OCI-M1 (cell line): ENCODE results near the gene LYL1.
"Not testable (repeated sequence)": the region's sequence is repeated elsewhere in the genome, so short reads cannot be mapped to it uniquely, and the experiment has no call there.

ENCODE experiments used
- DNase-seq: peaks from one replicate; lab custom pipeline; 2025; lab: John Stamatoyannopoulos, UW

Gene LYL1

DNA sequence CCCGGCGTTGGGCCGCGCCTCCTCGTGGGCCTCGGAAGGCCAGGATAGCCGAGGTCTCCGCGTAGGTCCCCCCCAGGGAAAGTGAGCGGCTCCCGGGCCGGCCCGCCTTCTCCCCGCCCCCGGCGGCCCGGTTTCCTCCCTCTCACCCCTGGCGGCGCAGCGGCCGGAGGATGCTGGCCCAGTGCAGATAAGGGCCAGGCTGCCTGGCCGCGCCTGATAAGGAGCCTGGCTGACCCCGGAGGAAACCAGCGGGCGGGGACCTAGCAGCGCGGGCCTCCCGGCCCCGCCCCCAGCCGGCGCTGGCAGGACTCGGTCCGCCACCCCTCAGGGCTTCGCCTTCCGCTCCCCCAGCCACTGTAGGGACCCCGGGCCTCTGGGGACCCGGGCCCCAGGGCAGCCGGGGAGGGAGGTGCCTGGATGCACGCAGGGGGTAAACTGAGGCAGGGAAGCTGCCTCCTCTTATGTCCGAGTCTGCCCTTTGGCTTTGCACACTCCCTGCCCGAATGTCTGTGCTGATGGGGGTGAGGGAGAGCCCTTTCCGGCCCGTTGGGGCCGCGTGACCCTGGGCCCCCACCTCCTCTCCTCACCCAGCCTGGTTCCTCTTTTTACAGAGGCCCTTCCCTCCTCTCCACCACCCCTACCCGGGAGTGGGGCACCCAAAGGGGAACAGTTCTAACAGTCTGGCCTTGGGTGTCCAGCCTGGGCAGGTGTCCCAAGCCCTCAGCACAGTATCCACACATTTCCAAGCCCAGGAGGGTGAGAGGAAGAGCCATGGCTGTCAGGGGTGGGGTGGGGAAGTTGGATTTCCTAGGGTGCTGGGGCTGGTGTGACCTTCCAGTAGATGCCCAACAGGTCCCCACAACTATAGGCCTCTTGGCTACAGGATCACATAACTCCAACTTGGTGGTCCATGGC, at the start of gene LYL1:
Gene LYL1, minus strand, starts transcription at position 193 of the 915 bp plus-strand sequence. CDS start 1,687 bp downstream, outside the sequence.
- peak; percentile 97 for DNase-seq

DNA sequence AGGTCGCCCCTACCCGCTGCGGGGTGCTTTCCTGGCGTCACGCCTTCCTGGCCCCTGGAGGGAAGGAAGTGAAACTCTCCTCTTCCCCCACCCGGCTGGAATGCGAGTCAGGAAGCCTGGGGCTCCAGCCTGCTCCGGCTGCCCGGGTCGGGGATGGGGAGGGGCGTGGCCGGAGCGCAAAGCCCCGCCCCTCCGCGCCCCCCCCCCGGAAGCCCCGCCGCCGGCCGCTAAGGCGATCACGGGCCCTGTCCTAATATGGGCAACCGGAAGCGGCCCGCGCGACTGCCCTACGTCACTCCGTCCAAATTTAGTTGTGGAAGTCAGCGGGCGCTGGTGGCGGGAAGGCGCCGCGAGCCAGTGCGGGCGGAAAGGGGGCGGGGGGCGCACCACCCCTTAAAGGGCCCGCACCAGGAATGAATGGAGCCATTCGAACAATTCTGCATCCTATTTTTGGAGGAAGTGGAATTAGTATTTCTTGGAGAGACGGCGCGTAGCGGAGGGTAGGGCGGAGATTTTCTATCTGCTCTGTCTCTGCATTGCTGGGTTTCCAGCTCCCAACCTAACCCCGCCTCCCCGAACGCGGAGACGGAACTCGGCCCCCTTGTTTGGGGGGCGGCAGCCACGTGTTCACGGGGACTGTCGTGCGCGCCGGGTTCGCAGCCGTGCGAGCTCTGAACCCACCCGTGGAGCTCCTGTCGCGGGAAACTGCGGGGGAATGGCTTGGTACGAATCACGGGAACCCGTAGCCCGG, 49.1 kb upstream of the LYL1 start:
- DNase-seq: peak; percentile 96

DNA sequence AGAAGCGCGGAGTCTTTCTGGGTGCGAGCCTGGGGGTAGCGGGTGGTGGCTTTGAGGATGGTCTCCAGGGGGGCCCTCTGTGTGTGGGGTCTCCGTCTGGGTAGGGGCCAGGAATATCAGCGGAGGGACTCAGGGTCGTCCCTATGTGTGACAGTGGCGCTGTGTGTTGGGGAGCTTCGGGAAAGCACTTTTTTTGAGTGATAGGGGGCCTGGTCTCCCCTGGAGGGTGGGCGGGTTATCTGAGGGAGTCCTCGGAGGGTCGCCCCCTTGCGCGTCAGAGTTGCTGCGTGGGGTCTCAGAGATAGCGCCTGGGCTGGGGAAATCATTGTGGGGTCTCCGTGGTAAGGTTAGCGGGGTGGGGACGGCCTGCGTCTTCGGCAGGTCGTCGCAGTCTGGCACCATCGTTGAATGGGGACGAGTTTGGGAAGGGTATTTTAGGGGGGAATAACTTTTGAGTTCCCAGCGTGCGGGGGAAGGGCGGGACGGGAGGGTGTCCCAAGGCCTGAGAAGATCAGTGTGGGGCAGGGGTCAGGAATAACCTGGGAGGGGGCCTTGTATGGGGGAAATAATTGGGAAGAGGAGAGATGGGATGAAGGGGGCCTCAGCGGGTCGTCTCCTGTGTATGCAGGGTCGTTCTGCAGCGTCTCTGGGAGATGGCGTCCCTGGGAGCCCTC, 48.4 kb upstream of the LYL1 start:
- DNase-seq: no peak

DNA sequence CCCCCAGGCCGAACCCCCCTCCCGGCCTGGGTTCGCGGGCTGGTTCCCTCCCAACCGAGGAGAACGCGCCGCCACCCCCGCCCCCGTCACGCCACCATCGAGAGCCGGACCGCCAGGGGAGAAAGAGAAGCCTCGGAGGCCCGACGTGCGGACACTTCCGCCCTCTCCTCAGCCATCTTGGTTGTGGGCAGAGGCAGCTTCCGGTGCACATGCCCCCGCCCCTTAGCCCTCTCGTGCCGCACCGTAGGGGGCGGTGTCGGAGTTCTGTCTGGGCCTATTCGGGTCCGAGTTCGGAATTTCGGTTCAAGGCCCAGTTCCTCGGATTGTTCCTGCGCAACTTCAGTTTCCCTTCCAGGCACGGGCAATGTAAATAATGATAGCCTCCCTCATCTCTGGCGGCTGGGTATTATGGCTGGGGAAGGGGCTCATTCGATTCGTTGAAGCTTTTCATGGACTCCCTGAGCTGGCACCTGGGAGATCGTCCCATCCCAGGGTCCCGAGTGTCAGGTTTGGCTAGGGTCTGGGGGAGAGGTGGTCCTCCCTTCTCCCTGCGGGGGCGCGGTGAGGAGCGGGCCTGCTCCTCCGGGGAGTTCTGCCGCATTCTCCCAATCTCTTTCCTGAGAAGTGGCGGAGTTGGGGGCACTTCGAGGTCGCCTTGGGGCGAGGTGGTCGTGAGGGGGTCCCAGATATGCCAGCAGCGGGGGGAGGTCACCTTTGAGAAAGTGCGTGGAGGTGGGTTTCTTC, 47.7 kb upstream of the LYL1 start, which contains the start of the genes IER2 and STX10:
Gene IER2, plus strand, starts transcription at position 225 of the 744 bp plus-strand sequence. CDS start 2,776 bp downstream, outside the sequence.
Gene STX10, minus strand, starts transcription at position 189 of the 744 bp plus-strand sequence. CDS start 202 bp downstream, outside the sequence.
- DNase-seq: peak; percentile 95

DNA sequence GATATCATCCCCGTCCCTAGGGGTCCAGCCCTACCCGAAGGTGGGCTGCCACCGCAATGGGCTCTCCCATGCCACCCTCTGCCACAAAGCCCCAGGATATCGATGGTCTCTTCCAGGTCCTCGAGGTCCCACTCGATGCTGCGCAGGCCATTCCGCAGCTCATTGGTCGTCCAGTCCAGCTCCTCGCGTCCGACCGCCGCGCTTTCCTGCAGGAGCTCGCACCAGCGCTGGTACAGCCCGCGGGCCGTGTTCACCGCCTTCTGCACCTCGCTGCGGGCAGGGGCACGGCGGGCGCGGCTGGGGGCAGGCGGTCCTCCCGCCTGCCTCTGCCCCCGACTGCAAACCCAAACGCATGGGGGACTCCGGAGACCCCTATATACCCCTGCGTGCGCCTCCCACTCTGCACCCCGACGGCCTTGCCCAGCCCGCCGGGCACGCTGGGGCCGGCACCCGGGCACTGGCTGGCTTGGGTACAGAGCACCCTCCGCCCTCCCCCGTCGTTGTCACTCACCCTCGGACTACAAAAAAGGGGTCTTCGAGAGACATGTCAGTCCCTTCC, 47.0 kb upstream of the LYL1 start:
- DNase-seq: peak; percentile 50

DNA sequence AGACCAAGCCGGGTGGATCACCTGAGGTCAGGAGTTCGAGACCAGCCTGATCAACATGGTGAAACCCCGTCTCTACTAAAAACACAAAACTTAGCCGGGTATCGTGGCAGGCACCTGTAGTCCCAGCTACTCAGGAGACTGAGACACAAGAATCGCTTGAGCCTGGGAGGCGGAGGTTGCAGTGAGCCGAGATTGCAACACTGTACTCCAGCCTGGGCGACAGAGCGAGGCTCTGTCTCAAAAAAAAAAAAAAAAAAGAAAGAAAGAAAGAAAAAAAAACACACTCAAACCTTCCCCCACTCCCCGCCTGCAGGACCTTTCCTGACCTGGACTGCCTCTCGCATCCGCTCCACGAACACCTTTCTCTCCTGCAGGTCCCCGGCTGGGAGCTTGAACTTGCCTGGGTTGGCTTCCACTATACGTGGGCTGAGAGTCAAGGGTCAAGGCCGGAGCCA, 46.5 kb upstream of the LYL1 start:
- DNase-seq: not testable (repeated sequence)

DNA sequence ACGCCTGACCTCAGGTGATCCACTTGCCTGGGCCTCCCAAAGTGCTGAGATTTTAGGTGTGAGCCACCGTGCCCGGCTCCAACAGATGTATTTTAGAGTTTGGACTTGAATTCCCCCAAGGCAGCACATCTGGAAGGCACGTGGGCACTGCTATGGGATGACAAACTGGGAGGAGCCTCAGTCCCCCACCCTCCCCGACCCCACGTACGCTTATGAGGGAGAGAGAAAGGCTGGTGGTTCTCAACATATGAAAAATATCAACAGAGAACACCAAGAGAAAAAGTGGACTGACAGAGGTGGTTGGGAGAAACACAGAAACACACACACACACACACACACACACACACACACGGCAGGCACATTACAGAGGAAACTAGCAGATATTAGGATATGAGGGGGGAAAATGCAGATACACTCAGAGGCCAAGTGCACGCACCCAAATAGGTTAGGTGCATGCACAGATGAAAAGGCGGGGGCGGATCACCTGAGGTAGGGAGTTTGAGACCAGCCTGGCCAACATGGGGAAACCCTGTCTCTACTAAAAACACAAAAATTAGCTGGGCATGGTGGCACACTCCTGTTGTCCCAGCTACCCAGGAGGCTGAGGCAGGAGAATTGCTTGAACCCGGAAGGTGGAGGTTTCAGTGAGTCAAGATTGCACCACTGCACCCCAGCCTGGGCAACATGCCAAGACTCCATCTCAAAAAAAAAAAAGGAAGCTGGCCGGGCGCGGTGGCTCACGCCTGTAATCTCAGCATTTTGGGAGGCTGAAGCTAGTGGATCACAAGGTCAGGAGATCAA, 44.3 kb upstream of the LYL1 start:
- DNase-seq: peak; percentile 68

DNA sequence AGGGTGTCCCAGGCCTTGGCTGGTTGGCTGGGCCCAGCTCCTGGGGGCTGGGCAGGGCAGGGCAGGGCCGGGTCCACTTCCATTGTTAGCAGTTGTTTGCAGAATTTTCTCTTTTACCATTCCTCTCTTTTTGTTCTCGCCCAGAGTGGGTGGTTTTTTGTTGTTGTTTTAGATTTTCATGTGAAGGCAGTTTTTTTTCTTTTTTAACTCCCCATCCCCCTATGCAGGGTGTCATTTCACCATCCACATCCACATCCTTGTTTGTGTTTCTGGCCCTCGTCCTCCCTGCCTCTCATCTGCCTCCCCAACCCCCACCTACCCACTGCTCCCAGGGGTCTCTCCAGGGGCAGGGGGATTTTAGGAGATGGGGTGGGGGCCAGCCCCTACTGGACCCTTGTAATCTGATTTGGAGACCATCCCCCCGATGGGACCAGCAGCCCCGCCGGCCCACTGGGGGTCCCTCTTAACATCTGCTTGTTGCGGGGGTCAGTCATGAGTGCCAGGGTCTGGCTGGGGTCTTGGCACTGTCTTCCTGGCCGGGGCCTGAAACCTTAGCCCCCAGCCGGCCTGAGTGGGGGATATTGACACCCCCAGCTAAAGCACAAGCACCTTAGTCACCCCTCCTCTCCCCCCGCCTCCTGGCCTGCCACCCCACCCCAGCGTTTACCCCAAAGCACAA, 37.1 kb upstream of the LYL1 start:
- no peak for DNase-seq

DNA sequence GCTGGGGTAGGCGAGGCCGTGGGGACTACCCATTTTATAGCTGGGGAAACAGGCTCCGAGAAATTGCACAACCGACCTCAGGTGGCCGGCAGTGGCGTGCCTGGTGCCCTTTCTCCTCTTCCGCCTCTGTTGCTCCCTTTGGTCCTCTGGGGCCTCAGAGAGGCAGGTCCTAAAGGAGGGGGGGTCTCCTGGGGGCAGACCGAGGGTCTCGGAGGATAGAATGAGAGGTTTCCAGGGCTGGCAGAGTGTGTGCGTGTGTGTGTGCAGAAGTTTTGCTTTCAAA, 36.2 kb upstream of the LYL1 start:
- DNase-seq: no peak

DNA sequence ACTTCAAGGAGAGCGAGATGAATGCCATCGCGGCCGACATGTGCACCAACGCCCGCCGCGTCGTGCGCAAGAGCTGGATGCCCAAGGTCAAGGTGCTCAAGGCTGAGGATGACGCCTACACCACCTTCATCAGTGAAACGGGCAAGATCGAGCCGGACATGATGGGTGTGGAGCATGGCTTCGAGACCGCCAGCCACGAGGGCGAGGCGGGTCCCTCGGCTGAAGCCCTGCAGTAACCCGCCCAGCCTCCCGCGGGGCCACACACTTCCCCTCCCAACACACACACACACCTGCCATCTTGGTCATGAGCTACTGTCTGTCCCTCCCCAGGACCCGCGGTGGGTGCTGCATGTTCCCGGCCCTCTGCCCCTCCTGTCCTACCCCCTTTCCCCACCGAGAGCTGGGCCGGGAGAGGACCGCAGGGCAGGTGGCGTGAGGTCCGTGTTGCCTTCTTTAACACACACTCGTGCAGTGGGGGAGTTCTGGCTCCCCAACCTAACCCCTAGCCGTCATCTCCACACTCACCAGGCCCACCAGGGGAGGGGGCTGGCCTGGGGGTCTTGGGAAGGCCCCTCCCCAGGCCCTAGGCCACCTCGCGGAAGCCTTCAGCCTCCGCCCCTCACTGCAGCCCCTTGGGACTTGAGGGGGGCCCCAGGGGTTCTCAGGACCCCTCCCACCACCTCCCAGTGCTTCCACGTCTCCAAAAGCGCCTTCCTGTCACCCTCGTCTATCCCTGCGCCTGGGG, 35.7 kb upstream of the LYL1 start:
- DNase-seq: no peak

DNA sequence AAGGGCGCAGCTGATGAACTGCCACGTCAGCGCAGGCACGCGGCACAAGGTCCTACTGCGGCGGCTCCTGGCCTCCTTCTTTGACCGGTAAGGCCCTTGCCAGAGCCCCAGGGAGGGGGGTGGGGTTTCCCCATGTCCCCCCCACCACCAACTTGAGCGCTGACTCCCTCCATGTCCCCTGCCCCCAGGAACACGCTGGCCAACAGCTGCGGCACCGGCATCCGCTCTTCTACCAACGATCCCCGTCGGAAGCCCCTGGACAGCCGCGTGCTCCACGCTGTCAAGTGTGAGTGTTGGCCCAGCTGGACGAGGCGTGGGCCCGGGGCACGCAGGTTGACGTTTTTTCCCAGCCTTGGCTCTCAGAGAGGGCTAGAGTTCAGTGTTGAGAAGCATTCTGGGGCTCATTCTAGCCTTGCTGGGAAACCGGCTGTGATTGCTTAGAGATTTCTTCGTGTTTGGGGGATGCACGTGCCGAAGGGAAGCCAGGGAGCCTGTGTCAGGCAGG, 34.7 kb upstream of the LYL1 start:
- no peak for DNase-seq

DNA sequence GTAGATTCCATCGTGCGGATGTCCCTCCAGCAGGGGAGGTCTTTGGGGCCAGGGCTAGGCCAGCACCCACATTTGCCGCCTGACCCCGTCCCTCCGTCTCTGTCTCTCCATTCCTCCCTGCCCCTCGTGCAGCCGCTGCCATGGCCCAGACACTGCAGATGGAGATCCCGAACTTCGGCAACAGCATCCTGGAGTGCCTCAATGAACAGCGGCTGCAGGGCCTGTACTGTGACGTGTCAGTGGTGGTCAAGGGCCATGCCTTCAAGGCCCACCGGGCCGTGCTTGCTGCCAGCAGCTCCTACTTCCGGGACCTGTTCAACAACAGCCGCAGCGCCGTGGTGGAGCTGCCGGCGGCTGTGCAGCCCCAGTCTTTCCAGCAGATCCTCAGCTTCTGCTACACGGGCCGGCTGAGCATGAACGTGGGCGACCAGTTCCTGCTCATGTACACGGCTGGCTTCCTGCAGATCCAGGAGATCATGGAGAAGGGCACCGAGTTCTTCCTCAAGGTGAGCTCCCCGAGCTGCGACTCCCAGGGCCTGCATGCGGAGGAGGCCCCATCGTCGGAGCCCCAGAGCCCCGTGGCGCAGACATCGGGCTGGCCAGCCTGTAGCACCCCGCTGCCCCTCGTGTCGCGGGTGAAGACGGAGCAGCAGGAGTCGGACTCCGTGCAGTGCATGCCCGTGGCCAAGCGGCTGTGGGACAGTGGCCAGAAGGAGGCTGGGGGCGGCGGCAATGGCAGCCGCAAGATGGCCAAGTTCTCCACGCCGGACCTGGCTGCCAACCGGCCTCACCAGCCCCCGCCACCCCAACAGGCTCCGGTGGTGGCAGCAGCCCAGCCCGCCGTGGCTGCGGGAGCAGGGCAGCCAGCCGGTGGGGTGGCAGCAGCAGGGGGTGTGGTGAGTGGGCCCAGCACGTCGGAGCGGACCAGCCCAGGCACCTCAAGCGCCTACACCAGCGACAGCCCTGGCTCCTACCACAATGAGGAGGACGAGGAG, 32.7 kb upstream of the LYL1 start:
- DNase-seq: no peak

DNA sequence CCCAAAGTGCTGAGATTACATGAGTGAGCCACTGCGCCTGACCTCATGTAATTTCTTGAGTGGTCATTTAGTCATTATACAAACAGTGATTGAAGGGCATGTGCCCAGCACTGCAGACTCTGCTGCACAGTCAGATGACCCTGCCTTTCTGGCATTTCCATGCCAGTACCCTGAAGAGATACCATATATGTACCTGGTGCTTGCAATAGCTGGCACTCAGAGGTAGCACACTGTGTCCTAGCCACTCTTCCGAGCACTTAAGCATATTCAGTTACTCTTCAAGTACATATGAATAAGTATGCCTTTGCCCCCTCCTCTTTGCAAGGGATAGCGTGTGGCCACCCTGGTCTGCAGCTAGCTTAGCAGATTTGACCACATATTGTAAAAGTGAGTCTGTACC, 32.0 kb upstream of the LYL1 start:
- DNase-seq: no peak

DNA sequence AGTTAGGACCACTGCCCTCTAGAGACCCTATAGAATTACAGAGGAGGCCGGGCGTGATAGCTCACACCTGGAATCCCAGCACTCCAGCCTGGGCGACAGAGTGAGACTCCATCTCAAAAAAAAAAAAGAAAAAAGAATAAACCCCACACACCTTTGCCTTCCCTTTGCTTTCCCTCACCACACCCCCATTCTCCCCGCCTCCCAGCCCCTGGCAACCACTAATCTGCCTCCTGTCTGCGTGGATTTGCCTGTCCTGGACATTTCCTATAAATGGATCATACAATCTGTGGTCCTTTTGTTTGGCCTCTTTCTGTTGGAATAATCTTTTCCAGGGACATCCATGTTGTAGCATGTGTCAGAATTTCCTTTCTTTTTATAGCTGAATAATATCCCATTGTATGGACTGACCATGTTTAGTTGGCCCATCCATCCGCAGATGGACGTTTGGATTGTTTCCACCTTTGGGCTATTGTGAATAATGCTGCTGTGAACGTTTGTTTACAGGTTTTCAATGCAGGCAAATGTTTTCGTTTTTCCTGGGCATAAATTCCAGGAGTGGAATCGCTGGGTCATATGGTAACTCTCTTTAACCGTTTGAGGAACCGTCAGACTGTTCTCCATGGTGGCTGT, 30.7 kb upstream of the LYL1 start:
- DNase-seq: no peak

DNA sequence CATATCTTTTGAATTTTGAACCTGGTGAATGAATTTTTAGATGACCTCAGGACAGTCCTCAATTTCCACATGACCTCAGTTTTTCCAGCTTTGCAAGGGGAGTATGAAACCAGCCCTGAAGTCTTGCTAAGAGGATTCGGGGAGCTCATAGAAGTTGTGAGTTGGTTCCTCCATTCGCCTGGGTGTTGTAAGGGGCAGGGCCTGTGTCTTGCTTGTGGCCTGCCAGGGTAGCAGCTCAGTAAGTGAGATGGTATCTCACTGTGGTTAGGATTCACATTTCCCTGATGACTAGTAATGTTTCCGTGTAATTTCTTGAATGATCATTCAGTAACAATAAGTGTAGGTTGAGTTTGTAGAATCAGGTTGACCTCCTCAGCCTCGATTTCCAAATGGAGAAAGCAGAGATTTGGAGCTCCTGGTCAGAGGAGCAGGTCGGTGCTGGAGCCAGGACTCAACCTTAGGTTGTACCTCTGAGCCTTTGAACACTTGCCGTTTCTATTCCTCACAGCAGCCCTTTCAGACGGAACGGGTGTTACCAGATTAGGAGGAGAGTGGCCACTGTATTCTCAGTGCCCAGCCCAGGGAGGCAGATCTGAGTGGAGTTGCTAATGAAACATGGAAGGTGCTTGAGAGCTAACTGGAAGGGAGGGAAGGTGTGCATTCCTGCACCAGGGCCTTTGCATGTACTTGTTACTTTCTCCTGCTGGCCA, 30.0 kb upstream of the LYL1 start:
- peak; percentile 81 for DNase-seq

DNA sequence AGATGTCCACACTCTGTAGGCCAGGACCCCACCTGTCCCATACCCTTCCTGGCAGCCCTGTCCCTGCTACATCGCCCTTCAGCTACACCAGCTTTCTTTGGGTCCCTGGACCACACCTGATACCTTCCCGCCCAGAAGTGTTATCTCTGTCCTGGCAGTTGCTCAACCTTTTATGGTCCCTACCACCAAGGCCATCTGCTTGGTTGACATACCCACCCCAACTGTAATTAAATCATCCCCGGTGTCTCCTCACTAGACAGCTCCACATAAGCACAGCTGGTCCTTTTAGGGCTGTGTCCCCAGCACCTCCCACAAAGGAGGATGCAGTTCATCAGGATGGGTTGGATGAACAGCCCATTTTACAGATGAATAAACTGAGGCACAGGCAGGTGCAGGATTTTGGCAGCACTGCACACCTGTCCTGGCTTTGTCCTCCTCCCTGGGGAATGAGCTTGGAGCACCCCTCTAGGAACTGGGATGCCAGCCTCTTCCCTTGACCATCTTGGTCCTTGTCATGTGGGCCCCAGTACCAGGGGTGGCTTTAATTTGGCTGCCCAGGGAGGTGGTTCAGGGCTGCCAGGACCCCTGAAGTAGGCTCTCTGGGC, 28.3 kb upstream of the LYL1 start:
- DNase-seq: no peak
